ENCODE measurements around the gene ARHGAP27.

DNA sequence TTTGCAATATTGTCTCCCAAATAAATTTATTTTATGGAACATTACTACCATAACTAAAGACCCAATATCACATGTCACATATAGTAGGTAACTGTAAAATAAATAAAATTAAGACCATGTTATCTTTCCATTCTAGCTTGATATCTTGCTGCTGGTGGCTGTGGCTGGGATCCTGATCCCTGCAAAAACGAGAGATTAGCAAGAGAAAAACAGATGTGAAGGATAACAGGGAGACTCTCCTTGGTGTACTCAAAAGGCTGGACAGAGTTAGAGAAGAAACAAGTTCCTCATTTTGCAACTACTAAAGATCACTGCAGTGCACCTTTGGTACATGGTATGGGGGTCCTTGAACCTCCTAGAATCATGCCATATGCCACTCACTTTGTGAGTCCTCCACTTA lies 49.7 kb downstream of the ARHGAP27 start:
- TF ChIP-seq EP300 (IDR thresholded peaks at IDR 0.05) (no peak), POLR2AphosphoS5 (IDR thresholded peaks at IDR 0.05) (no peak), CTCF (IDR thresholded peaks at IDR 0.05) (no peak), POLR2A (IDR thresholded peaks at IDR 0.05; ENCODE audit: low read depth) (no peak)

Data from esophagus muscularis mucosa (tissue), 4 donors.